RWPE1 (cell line): Measurements from ENCODE around the gene AFG3L2.
"Not testable (repeated sequence)": the region's sequence is repeated elsewhere in the genome, so short reads cannot be mapped to it uniquely, and the experiment has no call there.

ENCODE experiments used
- CTCF ChIA-PET: fragments of 350-600 bp; sonication (Branson Sonifier 250); formaldehyde crosslinking; extraction: SDS; loops from one replicate; lab custom pipeline; 2021; lab: Yijun Ruan, JAX
- POLR2A ChIA-PET: fragments of 400-600 bp; formaldehyde crosslinking; extraction: SDS; loops from one replicate; lab custom pipeline; 2020; ENCODE audit warnings: antibody characterized with exemption; ENCODE audit not compliant: low non-redundant PET; lab: Yijun Ruan, JAX
- DNase-seq: peaks from one replicate; pipeline ENCODE4 v3.0.0; 2012; ENCODE audit warnings: low spot score
- H3K27ac ChIP-seq: fragments of 450-650 bp; 2 replicates; pipeline ENCODE4 v1.5.1; 2017
- CTCF ChIP-seq: fragments of 450-650 bp; conservative IDR thresholded peaks from 2 replicates; pipeline ENCODE4 v1.5.1; 2017; ENCODE audit warnings: low read depth, mild to moderate bottlenecking

Gene AFG3L2

GRCh38 chr18:12391487-12392165 lies 14.6 kb upstream of the AFG3L2 start:
- TF ChIP-seq CTCF = peak; percentile 96
- H3K27ac ChIP-seq = no peak overlapping the region
- peak; percentile 67 for DNase-seq
- ChIA-PET CTCF (interaction anchor here (0.5 to 3.1 kb wide), 11 partner anchors 12 to 494 kb away, joined by 3 to 21 read pairs (median 4); partner anchors contain the start of gene AFG3L2), POLR2A (interaction anchor here (0.7 kb wide), 1 partner anchor 311 kb away, joined by 4 read pairs; the partner anchor contains the start of genes CEP76 and PSMG2)

- no peak for DNase-seq
- ChIA-PET POLR2A (no interaction called here), CTCF (no interaction called here)
- H3K27ac ChIP-seq = no peak overlapping the region
- no peak for TF ChIP-seq CTCF
Measured at GRCh38 chr18:12388442-12388841, 11.4 kb upstream of the AFG3L2 start.

- CTCF ChIA-PET = no interaction called here
- no peak for DNase-seq
- POLR2A ChIA-PET = no interaction called here
- no peak overlapping the region for H3K27ac ChIP-seq
- TF ChIP-seq CTCF = no peak
Measured at GRCh38 chr18:12384261-12384660, 7.2 kb upstream of the AFG3L2 start.

GRCh38 chr18:12383759-12384158 lies 6.7 kb upstream of the AFG3L2 start:
- POLR2A ChIA-PET, CTCF ChIA-PET, DNase-seq, H3K27ac ChIP-seq: not testable (repeated sequence)

- H3K27ac ChIP-seq, DNase-seq, CTCF ChIA-PET, POLR2A ChIA-PET: not testable (repeated sequence)
Measured at GRCh38 chr18:12382221-12382814, 5.3 kb upstream of the AFG3L2 start.

- POLR2A ChIA-PET, DNase-seq, CTCF ChIA-PET: not testable (repeated sequence)
- peak overlapping the region; percentile 98 for H3K27ac ChIP-seq
Measured at GRCh38 chr18:12378198-12378558, 1.2 kb upstream of the AFG3L2 start.

- no peak for TF ChIP-seq CTCF
- DNase-seq = no peak
- H3K27ac ChIP-seq = peak overlapping the region; percentile 98
- ChIA-PET POLR2A (interaction anchor here (0.6 to 0.9 kb wide), 4 partner anchors 64 to 571 kb away, joined by 3 to 5 read pairs (median 4); no protein-coding TSS in a partner anchor), CTCF (interaction anchor here (1.0 kb wide), 1 partner anchor 14 kb away, joined by 3 read pairs; no protein-coding TSS in a partner anchor)
Measured at GRCh38 chr18:12377556-12378197, 650 bp upstream of the AFG3L2 start.
